Activated T-cell treated with anti-CD3 and anti-CD28 coated beads for 24 hours (primary cell): ENCODE results near the gene FAM163B.

Experiments used
- DNase-seq: peaks from one replicate; pipeline ENCODE4 v3.0.0-alpha.2; 2020; ENCODE audit warnings: low read depth

FAM163B gene

GRCh38 chr9:133581011-133581410, 28.2 kb downstream of the FAM163B start:
- no peak for DNase-seq

- no peak for DNase-seq
Measured at GRCh38 chr9:133580419-133580738, 28.8 kb downstream of the FAM163B start.

GRCh38 chr9:133579601-133580418, 29.4 kb downstream of the FAM163B start:
- no peak for DNase-seq

GRCh38 chr9:133578524-133579441, 30.4 kb downstream of the FAM163B start:
- no peak for DNase-seq

- no peak for DNase-seq
Measured at GRCh38 chr9:133577737-133578112, 31.5 kb downstream of the FAM163B start.

GRCh38 chr9:133576875-133577736, 32.1 kb downstream of the FAM163B start:
- no peak for DNase-seq

GRCh38 chr9:133576031-133576874, 32.9 kb downstream of the FAM163B start:
- no peak for DNase-seq

GRCh38 chr9:133575186-133576030, 33.8 kb downstream of the FAM163B start:
- no peak for DNase-seq

GRCh38 chr9:133574771-133575170, 34.4 kb downstream of the FAM163B start:
- DNase-seq, result no peak

GRCh38 chr9:133573791-133574515, 35.2 kb downstream of the FAM163B start:
- no peak for DNase-seq

GRCh38 chr9:133572821-133573361, 36.3 kb downstream of the FAM163B start:
- no peak for DNase-seq

- no peak for DNase-seq
Measured at GRCh38 chr9:133571896-133572595, 37.1 kb downstream of the FAM163B start.

- DNase-seq, result no peak
Measured at GRCh38 chr9:133571391-133571890, 37.7 kb downstream of the FAM163B start.

GRCh38 chr9:133570691-133571080, 38.5 kb downstream of the FAM163B start:
- DNase-seq, result no peak

- DNase-seq, result no peak
Measured at GRCh38 chr9:133569891-133570690, 39.1 kb downstream of the FAM163B start.

- DNase-seq, result no peak
Measured at GRCh38 chr9:133569121-133569785, 39.9 kb downstream of the FAM163B start.

- no peak for DNase-seq
Measured at GRCh38 chr9:133568186-133568585, 41.0 kb downstream of the FAM163B start.
